DND-41 (cell line): ENCODE data around the gene EPOP.

Experiments used
- ATAC-seq: fragments of 200-7000 bp; cut with Tn5 transposase; 3 replicates; pipeline ENCODE4 v1.9.1; 2021; ENCODE audit warnings: low read depth; ENCODE audit not compliant: insufficient read depth
- DNase-seq: peaks from one replicate; pipeline ENCODE4 v3.0.0-alpha.2; 2020
- H2AFZ ChIP-seq: 2 replicates; pipeline ENCODE4 v1.6.0; 2012; ENCODE audit warnings: low read depth, low read length
- H3K27ac ChIP-seq: 2 replicates; pipeline ENCODE4 v1.5.1; 2012; ENCODE audit warnings: low read length, inconsistent platforms
- H3K27me3 ChIP-seq: fragments of 200-600 bp; sonication (generic); 2 replicates; pipeline ENCODE4 v1.6.0; 2012; ENCODE audit warnings: low read length, mild to moderate bottlenecking, inconsistent platforms; ENCODE audit not compliant: insufficient read depth, poor library complexity
- H3K36me3 ChIP-seq: 2 replicates; pipeline ENCODE4 v1.5.1; 2012; ENCODE audit warnings: low read length, inconsistent platforms; ENCODE audit not compliant: insufficient read depth
- H3K4me1 ChIP-seq: 2 replicates; pipeline ENCODE4 v1.5.1; 2012; ENCODE audit warnings: mild to moderate bottlenecking, low read length; ENCODE audit not compliant: insufficient read depth
- H3K4me2 ChIP-seq: 2 replicates; pipeline ENCODE4 v1.6.0; 2012; ENCODE audit warnings: mild to moderate bottlenecking, moderate library complexity, low read length, inconsistent platforms; ENCODE audit not compliant: insufficient read depth
- H3K4me3 ChIP-seq, 2 experiments: fragments of 200-600 bp in 1 of 2; shearing (Covaris generic) in 1 of 2; 2 replicates each; pipeline ENCODE4 v1.5.1; 2012 to 2016; ENCODE audit warnings: inconsistent platforms in 2 of 2, low read length in 2 of 2, mild to moderate bottlenecking in 2 of 2, low read depth in 1 of 2, moderate library complexity in 1 of 2
- H3K79me2 ChIP-seq: 2 replicates; pipeline ENCODE4 v1.6.0; 2012; ENCODE audit warnings: low read length, inconsistent platforms; ENCODE audit not compliant: insufficient read depth
- H3K9ac ChIP-seq: 2 replicates; pipeline ENCODE4 v1.6.0; 2012; ENCODE audit warnings: low read depth, mild to moderate bottlenecking, inconsistent platforms, low read length, moderate library complexity
- H3K9me3 ChIP-seq: 2 replicates; pipeline ENCODE4 v1.5.1; 2012; ENCODE audit warnings: low read length, moderate library complexity, mild to moderate bottlenecking, inconsistent platforms; ENCODE audit not compliant: insufficient read depth, severe bottlenecking
- H4K20me1 ChIP-seq: 2 replicates; pipeline ENCODE4 v1.6.0; 2012; ENCODE audit warnings: low read length; ENCODE audit not compliant: insufficient read depth
- EZH2 ChIP-seq: IDR thresholded peaks from 3 replicates; pipeline ENCODE4 v1.6.1; 2012; ENCODE audit warnings: borderline replicate concordance, low read depth, mild to moderate bottlenecking, moderate library complexity, low read length, inconsistent platforms; ENCODE audit not compliant: severe bottlenecking
- TF ChIP-seq, protein P1 (sequence below): IDR thresholded peaks from 2 replicates; pipeline ENCODE4 v1.5.1; 2012; ENCODE audit warnings: borderline replicate concordance, low read length, moderate library complexity, mild to moderate bottlenecking; ENCODE audit not compliant: poor library complexity, severe bottlenecking; ENCODE audit errors: extremely low read depth

Gene EPOP

DNA sequence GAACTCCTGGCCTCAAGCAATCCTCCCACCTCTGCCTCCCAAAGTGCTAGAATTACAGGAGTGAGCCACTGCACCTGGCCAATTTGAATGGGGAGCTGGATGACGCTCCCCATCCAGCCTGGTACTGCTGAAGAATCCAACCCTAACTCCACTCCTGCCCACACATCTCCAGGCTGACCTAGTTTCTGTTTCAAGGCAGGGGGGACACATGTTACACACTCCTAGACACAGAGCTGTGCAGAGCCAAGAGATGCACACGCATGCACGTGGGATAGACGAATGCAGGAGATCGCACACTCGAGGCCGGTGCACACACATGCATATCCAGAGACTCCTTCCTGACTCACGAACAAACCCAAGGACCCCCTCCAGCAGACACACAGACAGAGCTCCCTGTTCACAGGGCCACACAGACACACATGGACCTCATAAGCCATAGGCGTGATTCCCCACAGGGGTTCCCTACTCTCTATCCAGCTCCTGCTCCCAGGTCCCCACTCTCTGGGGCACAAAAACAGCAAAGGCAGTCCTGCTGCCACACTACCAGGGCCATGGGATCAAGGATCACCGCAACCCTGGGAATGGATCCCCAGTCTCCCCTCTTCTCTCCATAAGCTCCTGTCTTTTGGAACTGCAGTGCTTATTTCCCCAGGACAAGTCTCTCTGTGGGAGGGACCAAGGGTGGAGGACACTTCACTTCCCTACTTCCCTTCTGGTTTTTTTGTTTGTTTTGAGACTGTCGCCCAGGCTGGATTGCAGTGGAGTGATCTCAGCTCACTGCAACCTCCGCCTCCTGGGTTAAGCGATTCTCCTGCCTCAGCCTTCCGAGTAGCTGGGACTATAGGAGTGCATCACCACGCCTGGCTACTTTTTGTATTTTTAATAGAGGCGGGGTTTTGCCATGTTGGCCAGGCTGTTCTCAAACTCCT lies 14.4 kb downstream of the EPOP start:
- no peak overlapping the region for H3K9ac ChIP-seq

GRCh38 chr17:38659415-38659814 lies 15.3 kb downstream of the EPOP start:
- Histone ChIP-seq H3K4me2 (no peak overlapping the region), H3K4me1 (peaks cover 14% of the 10 kb centered on the region), H3K27me3 (peaks cover 4% of the 10 kb centered on the region), H3K27ac (no peak overlapping the region), H3K9ac (no peak overlapping the region), H3K79me2 (no peaks in the 10 kb centered on the region), H3K36me3 (no peaks in the 10 kb centered on the region), H2AFZ (no peak overlapping the region), H3K4me3 (no peak overlapping the region), H4K20me1 (no peaks in the 10 kb centered on the region), H3K9me3 (no peaks in the 10 kb centered on the region)
- ATAC-seq = no peak
- TF ChIP-seq, protein P1, sequence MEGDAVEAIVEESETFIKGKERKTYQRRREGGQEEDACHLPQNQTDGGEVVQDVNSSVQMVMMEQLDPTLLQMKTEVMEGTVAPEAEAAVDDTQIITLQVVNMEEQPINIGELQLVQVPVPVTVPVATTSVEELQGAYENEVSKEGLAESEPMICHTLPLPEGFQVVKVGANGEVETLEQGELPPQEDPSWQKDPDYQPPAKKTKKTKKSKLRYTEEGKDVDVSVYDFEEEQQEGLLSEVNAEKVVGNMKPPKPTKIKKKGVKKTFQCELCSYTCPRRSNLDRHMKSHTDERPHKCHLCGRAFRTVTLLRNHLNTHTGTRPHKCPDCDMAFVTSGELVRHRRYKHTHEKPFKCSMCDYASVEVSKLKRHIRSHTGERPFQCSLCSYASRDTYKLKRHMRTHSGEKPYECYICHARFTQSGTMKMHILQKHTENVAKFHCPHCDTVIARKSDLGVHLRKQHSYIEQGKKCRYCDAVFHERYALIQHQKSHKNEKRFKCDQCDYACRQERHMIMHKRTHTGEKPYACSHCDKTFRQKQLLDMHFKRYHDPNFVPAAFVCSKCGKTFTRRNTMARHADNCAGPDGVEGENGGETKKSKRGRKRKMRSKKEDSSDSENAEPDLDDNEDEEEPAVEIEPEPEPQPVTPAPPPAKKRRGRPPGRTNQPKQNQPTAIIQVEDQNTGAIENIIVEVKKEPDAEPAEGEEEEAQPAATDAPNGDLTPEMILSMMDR = no peak
- TF ChIP-seq EZH2 = no peak
- DNase-seq = no peak

More for the DNA sequence above, 14.4 kb downstream of the EPOP start:
- H2AFZ ChIP-seq = no peak overlapping the region
- no peaks in the 10 kb centered on the region for H3K9me3 ChIP-seq
- peaks cover 14% of the 10 kb centered on the region for H3K4me1 ChIP-seq
- no peak overlapping the region for H3K27ac ChIP-seq
- TF ChIP-seq, protein P1 = no peak
- no peak for TF ChIP-seq EZH2
- DNase-seq (no peak), ATAC-seq (no peak)
- H3K27me3 ChIP-seq = peaks cover 4% of the 10 kb centered on the region
- no peaks in the 10 kb centered on the region for H3K36me3 ChIP-seq
- no peak overlapping the region for H3K4me2 ChIP-seq
- no peaks in the 10 kb centered on the region for H4K20me1 ChIP-seq
- H3K79me2 ChIP-seq = no peaks in the 10 kb centered on the region
- no peak overlapping the region for H3K4me3 ChIP-seq

DNA sequence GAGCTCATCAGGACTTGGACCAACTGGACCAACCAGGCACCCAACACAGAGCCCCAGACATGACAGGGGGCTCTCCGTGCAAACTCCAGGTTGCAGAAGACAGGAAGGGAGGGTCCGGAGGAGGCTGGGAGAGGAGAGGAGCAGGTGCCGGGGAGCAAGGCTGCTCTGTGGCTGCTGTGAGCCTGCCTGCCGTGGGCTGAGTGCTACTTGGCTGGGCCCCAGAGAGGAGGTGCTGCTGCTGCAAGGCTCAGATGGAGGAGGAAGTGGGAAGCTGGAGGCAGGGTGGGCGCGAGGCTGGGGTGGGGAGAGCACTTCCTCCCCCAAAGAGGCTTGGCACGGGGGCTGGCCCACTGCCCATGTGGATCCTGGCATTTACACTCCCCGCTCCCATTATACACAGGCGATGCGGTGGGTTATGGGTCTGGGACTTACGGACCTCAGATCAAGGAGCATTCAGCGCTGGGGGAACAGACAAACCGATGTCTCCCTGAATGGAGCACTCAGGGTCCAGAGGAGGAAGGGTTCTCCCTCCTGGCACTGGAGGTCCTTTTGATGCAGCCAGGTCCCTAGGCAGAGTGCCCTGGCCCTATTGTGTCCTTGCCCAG lies 15.9 kb downstream of the EPOP start:
- no peaks in the 10 kb centered on the region for H4K20me1 ChIP-seq
- no peak overlapping the region for H3K27ac ChIP-seq
- ATAC-seq (peak; percentile 88), DNase-seq (peak; percentile 69)
- H3K79me2 ChIP-seq = no peaks in the 10 kb centered on the region
- TF ChIP-seq, protein P1 = no peak
- TF ChIP-seq EZH2 = no peak
- peak overlapping the region; percentile 32 for H3K4me2 ChIP-seq
- no peak overlapping the region for H3K9ac ChIP-seq
- H3K4me3 ChIP-seq = no peak overlapping the region
- H3K4me1 ChIP-seq = peaks cover 14% of the 10 kb centered on the region
- peak overlapping the region; percentile 6; the same call in 1 of the 2 replicates for H2AFZ ChIP-seq
- no peaks in the 10 kb centered on the region for H3K9me3 ChIP-seq
- H3K36me3 ChIP-seq = no peaks in the 10 kb centered on the region
- H3K27me3 ChIP-seq = peaks cover 4% of the 10 kb centered on the region
